ENCODE data around the gene GOLGA8N.
"Not testable (repeated sequence)": the region's sequence is repeated elsewhere in the genome, so short reads cannot be mapped to it uniquely, and the experiment has no call there.

Gene GOLGA8N

DNA sequence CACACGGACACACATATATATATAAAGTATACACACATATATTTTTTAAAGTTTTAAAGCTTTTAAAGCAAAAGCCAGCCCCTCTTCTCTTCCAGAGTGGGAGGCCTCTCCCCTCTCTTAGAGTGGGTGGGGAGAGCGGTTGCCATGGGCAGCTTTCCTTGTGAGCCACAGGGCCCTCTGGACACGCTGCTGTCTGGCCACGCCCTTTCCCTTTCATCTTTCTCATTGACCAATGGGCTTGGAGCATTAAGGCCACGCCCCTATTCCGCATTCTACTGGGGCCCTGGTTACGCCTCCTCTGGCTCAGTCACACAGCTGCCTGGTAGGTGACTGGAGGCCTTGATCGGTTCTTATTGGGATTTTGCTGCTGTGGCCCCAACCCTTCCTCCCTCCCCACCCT lies at the start of gene GOLGA8N:
GOLGA8N (plus strand) TSS at position 306 of the 400 bp plus-strand sequence.
- H3K27ac ChIP-seq (ENCODE audit: low read length); H3K4me1 ChIP-seq (ENCODE audit: control insufficient read depth, insufficient read depth, low read length); H3K4me3 ChIP-seq (ENCODE audit: low read length in 2 of 2); H3K9me3 ChIP-seq (ENCODE audit: control insufficient read depth in 2 of 2, low read length in 2 of 2); H3K36me3 ChIP-seq (ENCODE audit: control insufficient read depth in 2 of 2, insufficient read depth in 2 of 2, low read length in 2 of 2); H3K9ac ChIP-seq (ENCODE audit: low read length in 2 of 2); H3K27me3 ChIP-seq (ENCODE audit: control insufficient read depth in 1 of 2, insufficient read depth in 2 of 2, low read length in 2 of 2): not testable (repeated sequence)

DNA sequence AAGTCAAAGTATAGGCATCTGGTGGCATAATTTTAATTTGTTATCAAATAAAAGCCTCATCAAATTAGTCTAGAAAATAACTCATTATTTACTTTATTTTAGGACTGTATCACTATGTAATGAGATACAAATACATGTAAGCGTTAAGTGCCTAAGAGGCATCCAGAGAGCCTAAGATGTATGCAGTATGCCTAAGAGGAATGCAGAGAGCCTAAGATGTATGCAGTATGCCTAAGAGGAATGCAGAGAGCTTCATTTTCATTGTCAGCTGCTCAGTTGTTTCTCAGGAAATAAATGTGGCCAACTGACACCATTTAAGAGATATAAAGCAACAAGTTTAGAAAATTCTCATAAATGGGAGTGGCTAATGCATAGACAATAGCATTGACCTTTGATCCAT lies 49.8 kb upstream of the GOLGA8N start:
- not testable (repeated sequence) for H3K36me3 ChIP-seq (ENCODE audit: control insufficient read depth in 2 of 2, insufficient read depth in 2 of 2, low read length in 2 of 2); H3K27me3 ChIP-seq (ENCODE audit: control insufficient read depth in 1 of 2, insufficient read depth in 2 of 2, low read length in 2 of 2); H3K4me3 ChIP-seq (ENCODE audit: low read length in 2 of 2); H3K27ac ChIP-seq (ENCODE audit: low read length); H3K9ac ChIP-seq (ENCODE audit: low read length in 2 of 2); H3K4me1 ChIP-seq (ENCODE audit: control insufficient read depth, insufficient read depth, low read length); H3K9me3 ChIP-seq (ENCODE audit: control insufficient read depth in 2 of 2, low read length in 2 of 2)

DNA sequence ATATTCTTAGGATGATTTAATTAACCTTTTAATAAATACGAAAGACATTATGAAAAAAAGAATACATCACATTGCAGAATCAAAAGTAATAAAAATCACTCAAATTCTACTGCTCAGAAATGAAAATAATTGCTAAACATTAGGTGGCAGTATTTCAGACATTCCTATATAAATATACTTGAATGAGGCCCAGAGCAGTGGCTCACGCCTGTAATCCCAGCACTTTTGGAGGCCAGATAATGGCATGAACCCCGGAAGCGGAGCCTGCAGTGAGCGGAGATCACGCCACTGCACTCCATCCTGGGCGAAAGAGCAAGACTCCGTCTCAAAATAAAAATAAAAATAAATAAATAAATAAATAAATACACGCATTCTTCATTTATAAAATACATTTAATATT lies 48.1 kb upstream of the GOLGA8N start:
- H3K4me1 ChIP-seq (ENCODE audit: control insufficient read depth, insufficient read depth, low read length); H3K9me3 ChIP-seq (ENCODE audit: control insufficient read depth in 2 of 2, low read length in 2 of 2); H3K27me3 ChIP-seq (ENCODE audit: control insufficient read depth in 1 of 2, insufficient read depth in 2 of 2, low read length in 2 of 2); H3K4me3 ChIP-seq (ENCODE audit: low read length in 2 of 2); H3K9ac ChIP-seq (ENCODE audit: low read length in 2 of 2); H3K36me3 ChIP-seq (ENCODE audit: control insufficient read depth in 2 of 2, insufficient read depth in 2 of 2, low read length in 2 of 2); H3K27ac ChIP-seq (ENCODE audit: low read length): not testable (repeated sequence)

- H3K4me1 ChIP-seq (ENCODE audit: control insufficient read depth, insufficient read depth, low read length); H3K36me3 ChIP-seq (ENCODE audit: control insufficient read depth in 2 of 2, insufficient read depth in 2 of 2, low read length in 2 of 2); H3K27me3 ChIP-seq (ENCODE audit: control insufficient read depth in 1 of 2, insufficient read depth in 2 of 2, low read length in 2 of 2); H3K9me3 ChIP-seq (ENCODE audit: control insufficient read depth in 2 of 2, low read length in 2 of 2); H3K27ac ChIP-seq (ENCODE audit: low read length); H3K9ac ChIP-seq (ENCODE audit: low read length in 2 of 2); H3K4me3 ChIP-seq (ENCODE audit: low read length in 2 of 2): not testable (repeated sequence)
Observed at GRCh38 chr15:32554587-32554986, 38.7 kb upstream of the GOLGA8N start.

GRCh38 chr15:32562198-32562597 lies 31.1 kb upstream of the GOLGA8N start:
- H3K9me3 ChIP-seq (ENCODE audit: control insufficient read depth in 2 of 2, low read length in 2 of 2); H3K27ac ChIP-seq (ENCODE audit: low read length); H3K9ac ChIP-seq (ENCODE audit: low read length in 2 of 2); H3K27me3 ChIP-seq (ENCODE audit: control insufficient read depth in 1 of 2, insufficient read depth in 2 of 2, low read length in 2 of 2); H3K4me3 ChIP-seq (ENCODE audit: low read length in 2 of 2); H3K36me3 ChIP-seq (ENCODE audit: control insufficient read depth in 2 of 2, insufficient read depth in 2 of 2, low read length in 2 of 2); H3K4me1 ChIP-seq (ENCODE audit: control insufficient read depth, insufficient read depth, low read length): not testable (repeated sequence)

DNA sequence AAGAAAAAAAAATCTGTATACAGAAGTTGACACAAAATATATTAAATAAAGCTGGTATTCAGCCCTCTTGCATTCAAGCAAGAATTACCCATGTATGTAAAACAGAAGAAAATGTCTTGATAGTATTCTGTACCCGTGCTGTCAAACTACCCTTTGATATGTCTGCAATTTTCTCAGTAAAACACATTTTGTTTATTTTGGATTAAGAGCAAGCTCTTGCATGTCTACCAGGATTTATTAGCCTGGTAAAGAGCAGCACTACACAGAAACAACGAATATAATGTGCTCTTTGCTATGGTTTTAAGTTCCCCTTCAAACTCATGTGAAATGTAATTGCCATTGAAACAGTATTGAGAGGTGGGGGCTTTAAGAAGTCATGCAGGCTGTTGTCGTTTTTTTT lies 24.3 kb upstream of the GOLGA8N start:
- H3K36me3 ChIP-seq (ENCODE audit: control insufficient read depth in 2 of 2, insufficient read depth in 2 of 2, low read length in 2 of 2); H3K27me3 ChIP-seq (ENCODE audit: control insufficient read depth in 1 of 2, insufficient read depth in 2 of 2, low read length in 2 of 2); H3K4me1 ChIP-seq (ENCODE audit: control insufficient read depth, insufficient read depth, low read length); H3K9ac ChIP-seq (ENCODE audit: low read length in 2 of 2); H3K27ac ChIP-seq (ENCODE audit: low read length); H3K9me3 ChIP-seq (ENCODE audit: control insufficient read depth in 2 of 2, low read length in 2 of 2); H3K4me3 ChIP-seq (ENCODE audit: low read length in 2 of 2): not testable (repeated sequence)

GRCh38 chr15:32578482-32578881 lies 14.8 kb upstream of the GOLGA8N start:
- H3K27me3 ChIP-seq (ENCODE audit: control insufficient read depth in 1 of 2, insufficient read depth in 2 of 2, low read length in 2 of 2); H3K9ac ChIP-seq (ENCODE audit: low read length in 2 of 2); H3K4me1 ChIP-seq (ENCODE audit: control insufficient read depth, insufficient read depth, low read length); H3K4me3 ChIP-seq (ENCODE audit: low read length in 2 of 2); H3K36me3 ChIP-seq (ENCODE audit: control insufficient read depth in 2 of 2, insufficient read depth in 2 of 2, low read length in 2 of 2); H3K9me3 ChIP-seq (ENCODE audit: control insufficient read depth in 2 of 2, low read length in 2 of 2); H3K27ac ChIP-seq (ENCODE audit: low read length): not testable (repeated sequence)

GRCh38 chr15:32585844-32586243 lies 7.4 kb upstream of the GOLGA8N start:
- H3K27me3 ChIP-seq (ENCODE audit: control insufficient read depth in 1 of 2, insufficient read depth in 2 of 2, low read length in 2 of 2); H3K9ac ChIP-seq (ENCODE audit: low read length in 2 of 2); H3K9me3 ChIP-seq (ENCODE audit: control insufficient read depth in 2 of 2, low read length in 2 of 2); H3K36me3 ChIP-seq (ENCODE audit: control insufficient read depth in 2 of 2, insufficient read depth in 2 of 2, low read length in 2 of 2); H3K4me1 ChIP-seq (ENCODE audit: control insufficient read depth, insufficient read depth, low read length); H3K27ac ChIP-seq (ENCODE audit: low read length); H3K4me3 ChIP-seq (ENCODE audit: low read length in 2 of 2): not testable (repeated sequence)

DNA sequence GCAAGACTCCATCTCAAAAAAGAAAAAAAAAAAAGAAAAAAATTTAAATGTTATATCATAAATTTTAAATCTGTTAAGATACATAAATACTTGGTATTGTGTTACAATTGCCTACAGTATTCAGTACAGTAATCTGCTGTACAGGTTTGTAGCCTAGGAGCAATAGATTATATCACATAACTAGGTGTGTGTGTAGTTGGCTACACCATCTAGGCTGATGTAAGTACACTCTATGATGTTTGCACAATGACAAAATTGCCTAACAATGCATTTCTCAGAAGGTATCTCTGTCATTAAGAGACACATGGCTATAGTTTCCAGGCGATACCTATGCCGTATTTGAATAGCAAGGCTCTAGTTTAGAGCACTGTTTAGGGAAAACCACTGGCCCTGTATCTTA lies 16.3 kb downstream of the GOLGA8N start:
- H3K36me3 ChIP-seq (ENCODE audit: control insufficient read depth in 2 of 2, insufficient read depth in 2 of 2, low read length in 2 of 2); H3K27ac ChIP-seq (ENCODE audit: low read length); H3K27me3 ChIP-seq (ENCODE audit: control insufficient read depth in 1 of 2, insufficient read depth in 2 of 2, low read length in 2 of 2); H3K9me3 ChIP-seq (ENCODE audit: control insufficient read depth in 2 of 2, low read length in 2 of 2); H3K4me3 ChIP-seq (ENCODE audit: low read length in 2 of 2); H3K4me1 ChIP-seq (ENCODE audit: control insufficient read depth, insufficient read depth, low read length); H3K9ac ChIP-seq (ENCODE audit: low read length in 2 of 2): not testable (repeated sequence)

- not testable (repeated sequence) for H3K4me3 ChIP-seq (ENCODE audit: low read length in 2 of 2); H3K27ac ChIP-seq (ENCODE audit: low read length); H3K4me1 ChIP-seq (ENCODE audit: control insufficient read depth, insufficient read depth, low read length); H3K9ac ChIP-seq (ENCODE audit: low read length in 2 of 2); H3K27me3 ChIP-seq (ENCODE audit: control insufficient read depth in 1 of 2, insufficient read depth in 2 of 2, low read length in 2 of 2); H3K9me3 ChIP-seq (ENCODE audit: control insufficient read depth in 2 of 2, low read length in 2 of 2); H3K36me3 ChIP-seq (ENCODE audit: control insufficient read depth in 2 of 2, insufficient read depth in 2 of 2, low read length in 2 of 2)
Observed at GRCh38 chr15:32610719-32611118, 17.5 kb downstream of the GOLGA8N start.

GRCh38 chr15:32614712-32615050 lies 21.4 kb downstream of the GOLGA8N start:
- H3K4me3 ChIP-seq (ENCODE audit: low read length in 2 of 2) = peak overlapping the region; percentile 73 to 79
- H3K27me3 ChIP-seq (ENCODE audit: control insufficient read depth in 1 of 2, insufficient read depth in 2 of 2, low read length in 2 of 2); H3K4me1 ChIP-seq (ENCODE audit: control insufficient read depth, insufficient read depth, low read length); H3K36me3 ChIP-seq (ENCODE audit: control insufficient read depth in 2 of 2, insufficient read depth in 2 of 2, low read length in 2 of 2); H3K9me3 ChIP-seq (ENCODE audit: control insufficient read depth in 2 of 2, low read length in 2 of 2): not testable (repeated sequence)
- peak overlapping the region; percentile 75 for H3K27ac ChIP-seq (ENCODE audit: low read length)
- peak overlapping the region; percentile 60 for H3K9ac ChIP-seq (ENCODE audit: low read length in 2 of 2)
